WTC11 (cell line): ENCODE data around the gene LEKR1. TPM values are rescaled to one million over a fixed set of nuclear protein-coding genes. Genes with fewer than 3 reads are reported as not detected.
A peak's percentile ranks its signal among the peaks of the same experiment; 100 is the strongest.

Source experiments
- ATAC-seq: fragments of 200-7000 bp; cut with Tn5 transposase; 2 replicates; pipeline ENCODE4 v1.10.0; 2021; ENCODE audit warnings: mild to moderate bottlenecking, moderate library complexity
- CTCF ChIA-PET: fragments of 300-600 bp; sonication (Branson Sonifier 250); formaldehyde crosslinking; loops from one replicate; lab custom pipeline; 2021; ENCODE audit warnings: antibody characterized with exemption; lab: Charles Lee
- POLR2A ChIA-PET: fragments of 350-600 bp; sonication (Branson Sonifier 250); formaldehyde crosslinking; loops from one replicate; lab custom pipeline; 2021; ENCODE audit warnings: antibody characterized with exemption; lab: Charles Lee
- DNase-seq: peaks from one replicate; pipeline ENCODE4 v3.0.0; 2021; ENCODE audit warnings: low spot score
- H3K27ac Mint-ChIP-seq: 2 replicates; pipeline ENCODE4 v1.8.0; 2021; ENCODE audit warnings: mixed read lengths
- H3K27me3 Mint-ChIP-seq: 2 replicates; pipeline ENCODE4 v1.8.0; 2021; ENCODE audit warnings: low read depth, mild to moderate bottlenecking, moderate library complexity, mixed read lengths
- H3K36me3 Mint-ChIP-seq: 2 replicates; pipeline ENCODE4 v1.8.0; 2021; ENCODE audit warnings: mixed read lengths
- H3K4me1 Mint-ChIP-seq: 2 replicates; pipeline ENCODE4 v1.8.0; 2022; ENCODE audit warnings: mixed read lengths
- H3K4me3 Mint-ChIP-seq: 2 replicates; pipeline ENCODE4 v1.8.0; 2021; ENCODE audit warnings: mild to moderate bottlenecking, moderate library complexity, mixed read lengths
- H3K9me3 Mint-ChIP-seq: 2 replicates; pipeline ENCODE4 v1.8.0; 2021; ENCODE audit warnings: mixed read lengths
- ATF6 ChIP-seq: sonication (generic); formaldehyde crosslinking; IDR thresholded peaks from 2 replicates; pipeline ENCODE4 v1.8.1; 2023; ENCODE audit warnings: mild to moderate bottlenecking, missing genetic modification reagents
- CBFB ChIP-seq: sonication (generic); formaldehyde crosslinking; IDR thresholded peaks from 2 replicates; pipeline ENCODE4 v1.8.1; 2022; ENCODE audit warnings: mild to moderate bottlenecking, low read depth, missing genetic modification reagents
- CDX4 ChIP-seq: fragments of 250-450 bp; sonication (Bioruptor Pico); IDR thresholded peaks from 2 replicates; pipeline ENCODE4 v1.9.0; 2021; ENCODE audit warnings: moderate library complexity, mild to moderate bottlenecking, inconsistent platforms, borderline replicate concordance
- CREB1 ChIP-seq: sonication (generic); formaldehyde crosslinking; IDR thresholded peaks from 2 replicates; pipeline ENCODE4 v1.8.0; 2023; ENCODE audit warnings: mild to moderate bottlenecking, missing genetic modification reagents
- CREM ChIP-seq: sonication (generic); formaldehyde crosslinking; IDR thresholded peaks from 2 replicates; pipeline ENCODE4 v1.8.1; 2022; ENCODE audit warnings: mild to moderate bottlenecking, missing genetic modification reagents, moderate library complexity
- ELF4 ChIP-seq: sonication (generic); formaldehyde crosslinking; IDR thresholded peaks from 2 replicates; pipeline ENCODE4 v1.8.1; 2022; ENCODE audit warnings: low read depth, mild to moderate bottlenecking, moderate library complexity, missing genetic modification reagents
- EMX1 ChIP-seq: fragments of 250-450 bp; sonication (Bioruptor Pico); IDR thresholded peaks from 2 replicates; pipeline ENCODE4 v1.8.0; 2021; ENCODE audit warnings: mild to moderate bottlenecking
- ESRRA ChIP-seq: sonication (generic); formaldehyde crosslinking; IDR thresholded peaks from 2 replicates; pipeline ENCODE4 v1.8.1; 2022; ENCODE audit warnings: mild to moderate bottlenecking, missing genetic modification reagents, borderline replicate concordance
- ETV6 ChIP-seq: sonication (generic); formaldehyde crosslinking; IDR thresholded peaks from 2 replicates; pipeline ENCODE4 v1.8.1; 2022; ENCODE audit warnings: mild to moderate bottlenecking, missing genetic modification reagents
- HMGA2 ChIP-seq: fragments of 250-450 bp; sonication (Bioruptor Pico); IDR thresholded peaks from 2 replicates; pipeline ENCODE4 v1.4.0; 2021; ENCODE audit warnings: mild to moderate bottlenecking, moderate library complexity
- KAT7 ChIP-seq: sonication (generic); formaldehyde crosslinking; IDR thresholded peaks from 2 replicates; pipeline ENCODE4 v1.8.1; 2023; ENCODE audit warnings: missing genetic modification reagents, mild to moderate bottlenecking, borderline replicate concordance
- MLX ChIP-seq: sonication (generic); formaldehyde crosslinking; IDR thresholded peaks from 2 replicates; pipeline ENCODE4 v1.8.1; 2023; ENCODE audit warnings: mild to moderate bottlenecking, missing genetic modification reagents, moderate library complexity
- NFE2L1 ChIP-seq: sonication (generic); formaldehyde crosslinking; IDR thresholded peaks from 2 replicates; pipeline ENCODE4 v1.8.1; 2023; ENCODE audit warnings: missing genetic modification reagents
- NR2C2 ChIP-seq: sonication (generic); formaldehyde crosslinking; IDR thresholded peaks from 2 replicates; pipeline ENCODE4 v1.8.0; 2022; ENCODE audit warnings: mild to moderate bottlenecking, missing genetic modification reagents
- ZNF396 ChIP-seq: fragments of 250-450 bp; sonication (Bioruptor Pico); IDR thresholded peaks from 2 replicates; pipeline ENCODE4 v1.8.0; 2021; ENCODE audit warnings: mild to moderate bottlenecking, moderate library complexity, borderline replicate concordance
- ZNF416 ChIP-seq: fragments of 250-450 bp; sonication (Bioruptor Pico); IDR thresholded peaks from 2 replicates; pipeline ENCODE4 v1.9.0; 2021; ENCODE audit warnings: mild to moderate bottlenecking, inconsistent platforms
- total RNA-seq: library from RNA; stranded (reverse); gene quantifications from 3 replicates; pipeline ENCODE4 v1.2.3, GENCODE V29; 2021
- TF ChIP-seq, protein P1 (sequence below): sonication (generic); formaldehyde crosslinking; conservative IDR thresholded peaks from 2 replicates; pipeline ENCODE4 v1.8.1; 2023; ENCODE audit warnings: mild to moderate bottlenecking, low read depth, missing genetic modification reagents, moderate library complexity
- TF ChIP-seq, protein P2 (sequence below): fragments of 250-450 bp; sonication (Bioruptor Pico); IDR thresholded peaks from 2 replicates; pipeline ENCODE4 v1.9.0; 2021; ENCODE audit warnings: mild to moderate bottlenecking, borderline replicate concordance
- TF ChIP-seq, protein P3 (sequence below): fragments of 200-600 bp; IDR thresholded peaks from 2 replicates; pipeline ENCODE4 v1.8.0; 2022; ENCODE audit warnings: antibody characterized with exemption
- TF ChIP-seq, protein P4 (sequence below): sonication (generic); formaldehyde crosslinking; IDR thresholded peaks from 2 replicates; pipeline ENCODE4 v1.8.0; 2022; ENCODE audit warnings: mild to moderate bottlenecking, missing genetic modification reagents
- TF ChIP-seq, protein P5 (sequence below): sonication (generic); formaldehyde crosslinking; conservative IDR thresholded peaks from 2 replicates; pipeline ENCODE4 v1.8.1; 2022; ENCODE audit warnings: mild to moderate bottlenecking, missing genetic modification reagents

LEKR1 gene
- total RNA-seq, 1 experiment from 2014 or later, result 0.09 TPM

- TF ChIP-seq, protein P1, sequence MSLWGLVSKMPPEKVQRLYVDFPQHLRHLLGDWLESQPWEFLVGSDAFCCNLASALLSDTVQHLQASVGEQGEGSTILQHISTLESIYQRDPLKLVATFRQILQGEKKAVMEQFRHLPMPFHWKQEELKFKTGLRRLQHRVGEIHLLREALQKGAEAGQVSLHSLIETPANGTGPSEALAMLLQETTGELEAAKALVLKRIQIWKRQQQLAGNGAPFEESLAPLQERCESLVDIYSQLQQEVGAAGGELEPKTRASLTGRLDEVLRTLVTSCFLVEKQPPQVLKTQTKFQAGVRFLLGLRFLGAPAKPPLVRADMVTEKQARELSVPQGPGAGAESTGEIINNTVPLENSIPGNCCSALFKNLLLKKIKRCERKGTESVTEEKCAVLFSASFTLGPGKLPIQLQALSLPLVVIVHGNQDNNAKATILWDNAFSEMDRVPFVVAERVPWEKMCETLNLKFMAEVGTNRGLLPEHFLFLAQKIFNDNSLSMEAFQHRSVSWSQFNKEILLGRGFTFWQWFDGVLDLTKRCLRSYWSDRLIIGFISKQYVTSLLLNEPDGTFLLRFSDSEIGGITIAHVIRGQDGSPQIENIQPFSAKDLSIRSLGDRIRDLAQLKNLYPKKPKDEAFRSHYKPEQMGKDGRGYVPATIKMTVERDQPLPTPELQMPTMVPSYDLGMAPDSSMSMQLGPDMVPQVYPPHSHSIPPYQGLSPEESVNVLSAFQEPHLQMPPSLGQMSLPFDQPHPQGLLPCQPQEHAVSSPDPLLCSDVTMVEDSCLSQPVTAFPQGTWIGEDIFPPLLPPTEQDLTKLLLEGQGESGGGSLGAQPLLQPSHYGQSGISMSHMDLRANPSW (CRISPR knock-in tag), result no peak
- TF ChIP-seq, protein P2, sequence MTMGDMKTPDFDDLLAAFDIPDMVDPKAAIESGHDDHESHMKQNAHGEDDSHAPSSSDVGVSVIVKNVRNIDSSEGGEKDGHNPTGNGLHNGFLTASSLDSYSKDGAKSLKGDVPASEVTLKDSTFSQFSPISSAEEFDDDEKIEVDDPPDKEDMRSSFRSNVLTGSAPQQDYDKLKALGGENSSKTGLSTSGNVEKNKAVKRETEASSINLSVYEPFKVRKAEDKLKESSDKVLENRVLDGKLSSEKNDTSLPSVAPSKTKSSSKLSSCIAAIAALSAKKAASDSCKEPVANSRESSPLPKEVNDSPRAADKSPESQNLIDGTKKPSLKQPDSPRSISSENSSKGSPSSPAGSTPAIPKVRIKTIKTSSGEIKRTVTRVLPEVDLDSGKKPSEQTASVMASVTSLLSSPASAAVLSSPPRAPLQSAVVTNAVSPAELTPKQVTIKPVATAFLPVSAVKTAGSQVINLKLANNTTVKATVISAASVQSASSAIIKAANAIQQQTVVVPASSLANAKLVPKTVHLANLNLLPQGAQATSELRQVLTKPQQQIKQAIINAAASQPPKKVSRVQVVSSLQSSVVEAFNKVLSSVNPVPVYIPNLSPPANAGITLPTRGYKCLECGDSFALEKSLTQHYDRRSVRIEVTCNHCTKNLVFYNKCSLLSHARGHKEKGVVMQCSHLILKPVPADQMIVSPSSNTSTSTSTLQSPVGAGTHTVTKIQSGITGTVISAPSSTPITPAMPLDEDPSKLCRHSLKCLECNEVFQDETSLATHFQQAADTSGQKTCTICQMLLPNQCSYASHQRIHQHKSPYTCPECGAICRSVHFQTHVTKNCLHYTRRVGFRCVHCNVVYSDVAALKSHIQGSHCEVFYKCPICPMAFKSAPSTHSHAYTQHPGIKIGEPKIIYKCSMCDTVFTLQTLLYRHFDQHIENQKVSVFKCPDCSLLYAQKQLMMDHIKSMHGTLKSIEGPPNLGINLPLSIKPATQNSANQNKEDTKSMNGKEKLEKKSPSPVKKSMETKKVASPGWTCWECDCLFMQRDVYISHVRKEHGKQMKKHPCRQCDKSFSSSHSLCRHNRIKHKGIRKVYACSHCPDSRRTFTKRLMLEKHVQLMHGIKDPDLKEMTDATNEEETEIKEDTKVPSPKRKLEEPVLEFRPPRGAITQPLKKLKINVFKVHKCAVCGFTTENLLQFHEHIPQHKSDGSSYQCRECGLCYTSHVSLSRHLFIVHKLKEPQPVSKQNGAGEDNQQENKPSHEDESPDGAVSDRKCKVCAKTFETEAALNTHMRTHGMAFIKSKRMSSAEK (CRISPR knock-in tag), result no peak
Measured at GRCh38 chr3:156915372-156915771, 89.2 kb downstream of the LEKR1 start (continued).

DNA sequence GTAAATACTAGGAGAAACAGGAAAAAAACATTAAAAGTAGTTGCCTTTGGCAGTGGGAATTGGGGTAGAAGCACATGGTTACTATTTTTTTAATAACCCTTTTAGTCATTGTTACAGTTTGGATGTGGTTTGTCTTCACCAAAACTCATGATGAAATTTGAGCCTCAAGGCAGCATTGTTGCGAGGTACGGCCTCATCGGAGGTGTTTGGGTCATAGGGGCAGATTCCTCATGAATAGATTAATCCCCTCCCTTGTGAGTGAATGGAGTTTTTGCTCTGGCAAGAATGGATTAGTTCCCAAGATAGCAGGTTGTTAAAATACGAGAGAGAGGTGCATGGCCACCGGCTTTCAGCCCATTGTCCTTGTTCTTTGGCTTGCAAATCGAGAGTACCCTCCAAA is 92.6 kb downstream of the LEKR1 start:
- peaks cover 10% of the 10 kb centered on the region for H3K36me3 Mint-ChIP-seq
- peaks cover 10% of the 10 kb centered on the region for H3K4me1 Mint-ChIP-seq
- no peak for DNase-seq
- ChIA-PET CTCF (no interaction called here), POLR2A (no interaction called here)
- peaks cover 26% of the 10 kb centered on the region for H3K9me3 Mint-ChIP-seq
- no peak; the same call in 1 of the 2 replicates for ATAC-seq
- 0 out of 2 replicates have a peak overlapping the region, but pooled peaks have one; percentile 25 for H3K27ac Mint-ChIP-seq
- no peak overlapping the region for H3K4me3 Mint-ChIP-seq
- no peaks in the 10 kb centered on the region for H3K27me3 Mint-ChIP-seq
- TF ChIP-seq, protein P3, sequence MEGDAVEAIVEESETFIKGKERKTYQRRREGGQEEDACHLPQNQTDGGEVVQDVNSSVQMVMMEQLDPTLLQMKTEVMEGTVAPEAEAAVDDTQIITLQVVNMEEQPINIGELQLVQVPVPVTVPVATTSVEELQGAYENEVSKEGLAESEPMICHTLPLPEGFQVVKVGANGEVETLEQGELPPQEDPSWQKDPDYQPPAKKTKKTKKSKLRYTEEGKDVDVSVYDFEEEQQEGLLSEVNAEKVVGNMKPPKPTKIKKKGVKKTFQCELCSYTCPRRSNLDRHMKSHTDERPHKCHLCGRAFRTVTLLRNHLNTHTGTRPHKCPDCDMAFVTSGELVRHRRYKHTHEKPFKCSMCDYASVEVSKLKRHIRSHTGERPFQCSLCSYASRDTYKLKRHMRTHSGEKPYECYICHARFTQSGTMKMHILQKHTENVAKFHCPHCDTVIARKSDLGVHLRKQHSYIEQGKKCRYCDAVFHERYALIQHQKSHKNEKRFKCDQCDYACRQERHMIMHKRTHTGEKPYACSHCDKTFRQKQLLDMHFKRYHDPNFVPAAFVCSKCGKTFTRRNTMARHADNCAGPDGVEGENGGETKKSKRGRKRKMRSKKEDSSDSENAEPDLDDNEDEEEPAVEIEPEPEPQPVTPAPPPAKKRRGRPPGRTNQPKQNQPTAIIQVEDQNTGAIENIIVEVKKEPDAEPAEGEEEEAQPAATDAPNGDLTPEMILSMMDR, result no peak
- no peak for TF ChIP-seq NR2C2
- TF ChIP-seq NFE2L1 (CRISPR knock-in tag), result no peak
- TF ChIP-seq, protein P4, sequence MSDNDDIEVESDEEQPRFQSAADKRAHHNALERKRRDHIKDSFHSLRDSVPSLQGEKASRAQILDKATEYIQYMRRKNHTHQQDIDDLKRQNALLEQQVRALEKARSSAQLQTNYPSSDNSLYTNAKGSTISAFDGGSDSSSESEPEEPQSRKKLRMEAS (CRISPR knock-in tag), result no peak
- no peak for TF ChIP-seq CDX4 (CRISPR knock-in tag)
- no peak for TF ChIP-seq CBFB (CRISPR knock-in tag)
- no peak for TF ChIP-seq ZNF396
- no peak for TF ChIP-seq ETV6
- no peak for TF ChIP-seq ESRRA
- no peak for TF ChIP-seq ZNF416
- TF ChIP-seq KAT7 (CRISPR knock-in tag), result no peak
- TF ChIP-seq MLX (CRISPR knock-in tag), result no peak
- TF ChIP-seq EMX1 (CRISPR knock-in tag), result no peak
- no peak for TF ChIP-seq ELF4 (CRISPR knock-in tag)
- TF ChIP-seq, protein P5, sequence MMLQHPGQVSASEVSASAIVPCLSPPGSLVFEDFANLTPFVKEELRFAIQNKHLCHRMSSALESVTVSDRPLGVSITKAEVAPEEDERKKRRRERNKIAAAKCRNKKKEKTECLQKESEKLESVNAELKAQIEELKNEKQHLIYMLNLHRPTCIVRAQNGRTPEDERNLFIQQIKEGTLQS (CRISPR knock-in tag), result no peak
- no peak for TF ChIP-seq CREM (CRISPR knock-in tag)
- no peak for TF ChIP-seq ATF6
- no peak for TF ChIP-seq HMGA2 (CRISPR knock-in tag)
- no peak for TF ChIP-seq CREB1 (CRISPR knock-in tag)
